SH-SY5Y (cell line): Measurements from ENCODE around the gene NOBOX.
"Not testable (repeated sequence)": the region's sequence is repeated elsewhere in the genome, so short reads cannot be mapped to it uniquely, and the experiment has no call there.

Source experiments
- GATA2 ChIP-seq: IDR thresholded peaks from 2 replicates; pipeline ENCODE4 v1.6.1; 2011; ENCODE audit warnings: mild to moderate bottlenecking, low read depth, low read length
- GATA3 ChIP-seq: IDR thresholded peaks from 2 replicates; pipeline ENCODE4 v1.6.1; 2011; ENCODE audit warnings: low read depth, mild to moderate bottlenecking, low read length, moderate library complexity

The NOBOX gene

GRCh38 chr7:144403102-144403501 is 391 bp downstream of the NOBOX start:
- TF ChIP-seq GATA3 (no peak), GATA2 (no peak)

GRCh38 chr7:144401490-144401889 is 2.0 kb downstream of the NOBOX start:
- TF ChIP-seq GATA3: no peak
- TF ChIP-seq GATA2: no peak

- TF ChIP-seq GATA3: no peak
- TF ChIP-seq GATA2: no peak
Measured at GRCh38 chr7:144399946-144400345, 3.5 kb downstream of the NOBOX start.

- TF ChIP-seq GATA2 (no peak), GATA3 (no peak)
Measured at GRCh38 chr7:144398911-144399310, 4.6 kb downstream of the NOBOX start.

GRCh38 chr7:144398291-144398690 is 5.2 kb downstream of the NOBOX start:
- TF ChIP-seq GATA2: no peak
- TF ChIP-seq GATA3: no peak

GRCh38 chr7:144397086-144397485 is 6.4 kb downstream of the NOBOX start:
- TF ChIP-seq GATA3 (no peak), GATA2 (no peak)

GRCh38 chr7:144391823-144392255 is 11.7 kb downstream of the NOBOX start:
- TF ChIP-seq GATA2: no peak
- TF ChIP-seq GATA3: no peak

- no peak for TF ChIP-seq GATA2
- TF ChIP-seq GATA3: no peak
Measured at GRCh38 chr7:144391014-144391413, 12.5 kb downstream of the NOBOX start.

- TF ChIP-seq GATA3 (no peak), GATA2 (no peak)
Measured at GRCh38 chr7:144390481-144390880, 13.0 kb downstream of the NOBOX start.

- TF ChIP-seq GATA3 (no peak), GATA2 (no peak)
Measured at GRCh38 chr7:144388950-144389349, 14.5 kb downstream of the NOBOX start.

GRCh38 chr7:144386741-144387140 is 16.8 kb downstream of the NOBOX start:
- TF ChIP-seq GATA2 (no peak), GATA3 (no peak)

GRCh38 chr7:144384555-144385245 is 18.8 kb downstream of the NOBOX start:
- TF ChIP-seq GATA3 (no peak), GATA2 (no peak)

- TF ChIP-seq GATA2 (no peak), GATA3 (no peak)
Measured at GRCh38 chr7:144384071-144384470, 19.4 kb downstream of the NOBOX start.

- TF ChIP-seq GATA2: no peak
- TF ChIP-seq GATA3: no peak
Measured at GRCh38 chr7:144379776-144380384, 23.6 kb downstream of the NOBOX start.

GRCh38 chr7:144378651-144379050 is 24.8 kb downstream of the NOBOX start:
- TF ChIP-seq GATA3 (no peak), GATA2 (no peak)

- TF ChIP-seq GATA3, GATA2: not testable (repeated sequence)
Measured at GRCh38 chr7:144355176-144355822, 48.2 kb downstream of the NOBOX start, which contains the start of gene ARHGEF5. TSS of gene ARHGEF5 (plus strand) at chr7:144355402. CDS start at chr7:144362670, 7,268 bp downstream.
